ENCODE measurements around the gene TPSG1.
"Not testable (repeated sequence)": the region's sequence is repeated elsewhere in the genome, so short reads cannot be mapped to it uniquely, and the experiment has no call there.

The TPSG1 gene

DNA sequence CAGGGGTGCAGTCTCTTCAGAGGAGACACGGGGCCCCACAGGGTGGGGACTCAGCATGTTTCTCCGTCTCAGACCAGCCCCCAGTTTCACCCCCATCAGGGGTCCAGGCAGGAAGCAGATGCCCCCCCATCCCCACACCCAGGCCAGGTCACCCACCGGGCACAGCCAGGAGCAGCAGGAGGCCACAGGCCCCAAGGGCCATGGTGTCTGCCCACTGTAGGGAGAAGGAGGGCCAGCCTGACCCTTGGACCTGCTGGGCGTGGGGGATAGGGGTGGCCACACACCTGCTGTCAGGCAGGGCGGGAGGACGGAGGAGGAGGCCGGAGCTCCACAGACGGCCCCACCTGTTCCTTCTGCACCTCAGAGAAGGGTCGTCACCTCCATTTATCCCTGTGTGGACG lies at the start of gene TPSG1:
TSS of gene TPSG1 (minus strand) at position 218 of the 401 bp plus-strand sequence. CDS start at position 202, 16 bp downstream.
- TF ChIP-seq, protein P1, sequence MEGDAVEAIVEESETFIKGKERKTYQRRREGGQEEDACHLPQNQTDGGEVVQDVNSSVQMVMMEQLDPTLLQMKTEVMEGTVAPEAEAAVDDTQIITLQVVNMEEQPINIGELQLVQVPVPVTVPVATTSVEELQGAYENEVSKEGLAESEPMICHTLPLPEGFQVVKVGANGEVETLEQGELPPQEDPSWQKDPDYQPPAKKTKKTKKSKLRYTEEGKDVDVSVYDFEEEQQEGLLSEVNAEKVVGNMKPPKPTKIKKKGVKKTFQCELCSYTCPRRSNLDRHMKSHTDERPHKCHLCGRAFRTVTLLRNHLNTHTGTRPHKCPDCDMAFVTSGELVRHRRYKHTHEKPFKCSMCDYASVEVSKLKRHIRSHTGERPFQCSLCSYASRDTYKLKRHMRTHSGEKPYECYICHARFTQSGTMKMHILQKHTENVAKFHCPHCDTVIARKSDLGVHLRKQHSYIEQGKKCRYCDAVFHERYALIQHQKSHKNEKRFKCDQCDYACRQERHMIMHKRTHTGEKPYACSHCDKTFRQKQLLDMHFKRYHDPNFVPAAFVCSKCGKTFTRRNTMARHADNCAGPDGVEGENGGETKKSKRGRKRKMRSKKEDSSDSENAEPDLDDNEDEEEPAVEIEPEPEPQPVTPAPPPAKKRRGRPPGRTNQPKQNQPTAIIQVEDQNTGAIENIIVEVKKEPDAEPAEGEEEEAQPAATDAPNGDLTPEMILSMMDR (conservative IDR thresholded peaks at IDR 0.05; ENCODE audit: low read depth, low read length), result no peak
- no peak within 1 kb of the TSS for H3K4me3 ChIP-seq (ENCODE audit: low read length)
- no peak for DNase-seq (ENCODE audit: low read depth)

- DNase-seq (ENCODE audit: low read depth), result no peak
- TF ChIP-seq, protein P1 (conservative IDR thresholded peaks at IDR 0.05; ENCODE audit: low read depth, low read length), result no peak
- H3K4me3 ChIP-seq (ENCODE audit: low read length), result no peak overlapping the region
Observed at GRCh38 chr16:1274767-1275166, 49.7 kb upstream of the TPSG1 start.

DNA sequence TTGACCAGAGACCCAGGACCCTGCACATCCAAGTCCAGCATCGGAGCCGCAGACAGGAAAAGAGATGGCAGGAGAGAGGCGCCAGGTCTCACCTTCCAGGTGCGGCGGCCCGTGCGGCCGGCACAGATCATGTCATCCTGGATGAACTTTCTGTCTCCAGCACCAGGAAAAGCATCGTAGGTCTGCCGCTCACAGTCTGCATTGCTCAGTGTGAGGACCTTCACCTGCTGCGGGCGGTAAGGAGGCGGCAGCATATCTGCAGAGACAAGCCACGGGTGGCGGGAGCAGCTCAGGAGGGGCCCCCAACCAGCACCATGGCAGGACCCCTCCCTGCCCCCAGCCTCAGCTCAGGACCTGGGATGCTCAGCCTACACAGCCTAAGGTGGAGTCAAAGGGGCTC lies 48.7 kb upstream of the TPSG1 start:
- TF ChIP-seq, protein P1 (conservative IDR thresholded peaks at IDR 0.05; ENCODE audit: low read depth, low read length), result no peak
- DNase-seq (ENCODE audit: low read depth), result no peak
- H3K4me3 ChIP-seq (ENCODE audit: low read length), result no peak overlapping the region

DNA sequence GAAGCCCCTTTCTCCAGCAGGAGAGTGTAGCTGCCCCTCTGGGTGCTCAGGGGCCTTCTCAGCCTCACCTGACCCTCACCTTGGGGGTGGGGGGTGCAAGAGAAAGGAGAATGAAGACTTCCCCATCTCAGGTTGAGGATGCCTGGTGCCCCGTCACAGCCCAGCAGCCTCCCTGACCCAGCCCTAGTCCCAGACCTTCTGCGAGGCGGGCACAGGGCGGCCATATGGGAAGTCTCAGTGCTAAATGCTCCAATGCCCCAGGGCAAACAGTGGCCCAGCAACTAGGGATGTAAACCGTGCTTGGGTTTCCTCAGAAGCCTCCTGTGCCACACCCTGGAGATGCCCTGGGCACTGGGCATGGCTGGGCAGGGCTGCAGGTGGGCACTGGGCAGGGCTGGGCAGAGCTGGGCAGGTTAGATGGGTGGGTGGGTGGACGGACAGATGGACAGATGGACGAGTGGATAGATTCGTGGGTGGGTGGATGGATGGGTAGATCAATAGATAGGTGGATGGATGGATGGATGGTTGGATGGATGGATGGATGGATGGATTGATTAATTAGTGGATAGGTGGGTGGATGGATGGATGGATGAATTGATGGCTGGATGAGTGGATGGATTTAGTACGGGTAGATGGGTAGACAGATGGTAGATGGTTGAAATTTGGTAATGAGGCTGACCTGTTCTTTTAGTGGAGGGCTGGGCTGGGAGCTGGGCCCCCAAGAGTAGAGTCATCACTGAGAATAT lies 47.6 kb upstream of the TPSG1 start:
- no peak overlapping the region for H3K4me3 ChIP-seq (ENCODE audit: low read length)
- DNase-seq (ENCODE audit: low read depth), result no peak
- TF ChIP-seq, protein P1 (conservative IDR thresholded peaks at IDR 0.05; ENCODE audit: low read depth, low read length), result no peak

GRCh38 chr16:1271724-1272413 lies 46.8 kb upstream of the TPSG1 start:
- DNase-seq (ENCODE audit: low read depth), result peak; percentile 9
- not testable (repeated sequence) for H3K4me3 ChIP-seq (ENCODE audit: low read length)

- TF ChIP-seq, protein P1 (conservative IDR thresholded peaks at IDR 0.05; ENCODE audit: low read depth, low read length), result no peak
- no peak overlapping the region for H3K4me3 ChIP-seq (ENCODE audit: low read length)
- DNase-seq (ENCODE audit: low read depth), result no peak
Observed at GRCh38 chr16:1271380-1271723, 46.3 kb upstream of the TPSG1 start.

DNA sequence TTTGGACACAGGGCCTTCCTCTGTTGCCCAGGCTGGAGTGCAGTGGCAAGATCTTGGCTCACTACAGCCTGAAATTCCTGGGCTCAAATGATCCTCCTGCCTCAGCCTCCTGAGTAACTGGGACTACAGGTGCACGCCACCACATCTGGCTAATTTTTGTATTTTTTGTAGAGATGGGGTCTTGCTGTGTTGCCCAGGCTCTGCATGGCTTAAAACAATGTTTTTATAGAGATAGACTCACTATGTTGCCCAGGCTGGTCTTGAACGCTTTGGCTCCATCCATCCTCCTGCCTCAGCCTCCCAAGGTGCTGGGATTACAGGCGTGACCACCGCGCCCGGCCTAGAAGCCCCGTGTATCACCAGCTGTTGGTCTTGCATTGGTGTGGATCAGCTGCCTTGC lies 44.4 kb upstream of the TPSG1 start:
- DNase-seq (ENCODE audit: low read depth); H3K4me3 ChIP-seq (ENCODE audit: low read length): not testable (repeated sequence)

- TF ChIP-seq, protein P1 (conservative IDR thresholded peaks at IDR 0.05; ENCODE audit: low read depth, low read length), result no peak
Observed at GRCh38 chr16:1265826-1266225, 40.8 kb upstream of the TPSG1 start.

More at GRCh38 chr16:1265826-1266225, 40.8 kb upstream of the TPSG1 start:
- no peak for DNase-seq (ENCODE audit: low read depth)
- H3K4me3 ChIP-seq (ENCODE audit: low read length), result no peak overlapping the region

Data from retinal pigment epithelial cell (primary cell).